Measurements from ENCODE around the gene PARD3. TPM values are rescaled to one million over a fixed set of nuclear protein-coding genes. Genes with fewer than 3 reads are reported as not detected.

Gene PARD3
- total RNA-seq, 1 experiment from 2014 or later = 51.8 TPM

- Mint-ChIP-seq H3K4me3 (no peak overlapping the region), H3K9me3 (peaks cover 4% of the 10 kb centered on the region), H3K27me3 (ENCODE audit: low read depth) (no peaks in the 10 kb centered on the region), H3K4me1 (peaks cover 14% of the 10 kb centered on the region), H3K27ac (peak overlapping the region; percentile 69; the same call in 1 of the 2 replicates), H3K36me3 (no peaks in the 10 kb centered on the region; the same call in 1 of the 2 replicates)
- TF ChIP-seq PRRX2 (CRISPR knock-in tag; IDR thresholded peaks at IDR 0.05) = no peak
- TF ChIP-seq TEAD1 (CRISPR knock-in tag; IDR thresholded peaks at IDR 0.05) = no peak
- no peak for TF ChIP-seq TP53 (CRISPR knock-in tag; IDR thresholded peaks at IDR 0.05)
- TF ChIP-seq NR3C1 (CRISPR knock-in tag; conservative IDR thresholded peaks at IDR 0.05; ENCODE audit: low read depth) = no peak
- TF ChIP-seq ZNF232 (CRISPR knock-in tag; IDR thresholded peaks at IDR 0.05) = no peak
- TF ChIP-seq NFE2L1 (CRISPR knock-in tag; IDR thresholded peaks at IDR 0.05) = no peak
- TF ChIP-seq GABPB1 (CRISPR knock-in tag; IDR thresholded peaks at IDR 0.05) = no peak
- TF ChIP-seq, protein P1, sequence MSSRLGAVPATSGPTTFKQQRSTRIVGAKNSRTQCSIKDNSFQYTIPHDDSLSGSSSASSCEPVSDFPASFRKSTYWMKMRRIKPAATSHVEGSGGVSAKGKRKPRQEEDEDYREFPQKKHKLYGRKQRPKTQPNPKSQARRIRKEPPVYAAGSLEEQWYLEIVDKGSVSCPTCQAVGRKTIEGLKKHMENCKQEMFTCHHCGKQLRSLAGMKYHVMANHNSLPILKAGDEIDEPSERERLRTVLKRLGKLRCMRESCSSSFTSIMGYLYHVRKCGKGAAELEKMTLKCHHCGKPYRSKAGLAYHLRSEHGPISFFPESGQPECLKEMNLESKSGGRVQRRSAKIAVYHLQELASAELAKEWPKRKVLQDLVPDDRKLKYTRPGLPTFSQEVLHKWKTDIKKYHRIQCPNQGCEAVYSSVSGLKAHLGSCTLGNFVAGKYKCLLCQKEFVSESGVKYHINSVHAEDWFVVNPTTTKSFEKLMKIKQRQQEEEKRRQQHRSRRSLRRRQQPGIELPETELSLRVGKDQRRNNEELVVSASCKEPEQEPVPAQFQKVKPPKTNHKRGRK (CRISPR knock-in tag; IDR thresholded peaks at IDR 0.05; ENCODE audit: borderline replicate concordance) = no peak
- TF ChIP-seq ZNF121 (CRISPR knock-in tag; IDR thresholded peaks at IDR 0.05) = no peak
- no peak for TF ChIP-seq HMGA2 (CRISPR knock-in tag; IDR thresholded peaks at IDR 0.05)
- no peak for TF ChIP-seq ESRRA (CRISPR knock-in tag; IDR thresholded peaks at IDR 0.05; ENCODE audit: borderline replicate concordance)
- TF ChIP-seq MAX (CRISPR knock-in tag; IDR thresholded peaks at IDR 0.05) = no peak
- no peak for TF ChIP-seq E2F1 (CRISPR knock-in tag; IDR thresholded peaks at IDR 0.05)
- TF ChIP-seq ZNF219 (CRISPR knock-in tag; IDR thresholded peaks at IDR 0.05; ENCODE audit: borderline replicate concordance) = no peak
- no peak for TF ChIP-seq AR (CRISPR knock-in tag; IDR thresholded peaks at IDR 0.05)
- no peak for TF ChIP-seq TCF7 (CRISPR knock-in tag; IDR thresholded peaks at IDR 0.05; ENCODE audit: low read depth)
- no peak for ATAC-seq
- DNase-seq (ENCODE audit: low spot score) = no peak
- POLR2A ChIA-PET = no interaction called here
- CTCF ChIA-PET = no interaction called here
Observed at GRCh38 chr10:34499612-34500279, 315.4 kb downstream of the PARD3 start.

DNA sequence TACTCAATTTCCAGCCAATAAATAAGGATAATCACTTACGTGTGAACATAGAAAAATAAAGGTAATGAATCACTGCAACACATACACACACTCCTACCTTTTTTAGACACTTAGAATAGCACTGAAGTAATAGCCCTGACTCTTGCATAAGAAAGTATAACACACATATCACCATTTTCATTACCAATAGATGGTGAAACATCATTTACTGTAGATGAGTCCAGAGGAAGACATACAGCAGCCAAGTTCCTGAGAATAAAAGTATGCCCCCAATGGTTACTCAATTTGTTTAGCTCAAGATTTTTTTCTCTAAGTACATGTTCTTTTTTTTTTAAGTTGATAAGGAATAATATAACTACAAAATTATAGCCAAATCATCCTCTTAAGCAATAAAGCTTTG lies 316.3 kb downstream of the PARD3 start:
- H3K9me3 Mint-ChIP-seq = peaks cover 4% of the 10 kb centered on the region
- ATAC-seq = no peak
- ChIA-PET POLR2A (no interaction called here), CTCF (no interaction called here)
- H3K27ac Mint-ChIP-seq = no peak overlapping the region
- no peaks in the 10 kb centered on the region for H3K27me3 Mint-ChIP-seq (ENCODE audit: low read depth)
- DNase-seq (ENCODE audit: low spot score) = no peak
- no peak overlapping the region for H3K4me3 Mint-ChIP-seq
- peaks cover 15% of the 10 kb centered on the region for H3K4me1 Mint-ChIP-seq
- H3K36me3 Mint-ChIP-seq = no peaks in the 10 kb centered on the region; the same call in 1 of the 2 replicates
- TF ChIP-seq ZNF219 (CRISPR knock-in tag; IDR thresholded peaks at IDR 0.05; ENCODE audit: borderline replicate concordance) (no peak), ZBTB21 (CRISPR knock-in tag; IDR thresholded peaks at IDR 0.05; ENCODE audit: borderline replicate concordance) (no peak), ELF4 (CRISPR knock-in tag; IDR thresholded peaks at IDR 0.05; ENCODE audit: low read depth) (no peak), JUN (CRISPR knock-in tag; IDR thresholded peaks at IDR 0.05) (no peak), SMAD4 (CRISPR knock-in tag; IDR thresholded peaks at IDR 0.05) (no peak), TEAD4 (CRISPR knock-in tag; IDR thresholded peaks at IDR 0.05) (no peak), CREM (CRISPR knock-in tag; IDR thresholded peaks at IDR 0.05) (no peak), CREB1 (CRISPR knock-in tag; IDR thresholded peaks at IDR 0.05) (no peak)
- TF ChIP-seq, protein P2, sequence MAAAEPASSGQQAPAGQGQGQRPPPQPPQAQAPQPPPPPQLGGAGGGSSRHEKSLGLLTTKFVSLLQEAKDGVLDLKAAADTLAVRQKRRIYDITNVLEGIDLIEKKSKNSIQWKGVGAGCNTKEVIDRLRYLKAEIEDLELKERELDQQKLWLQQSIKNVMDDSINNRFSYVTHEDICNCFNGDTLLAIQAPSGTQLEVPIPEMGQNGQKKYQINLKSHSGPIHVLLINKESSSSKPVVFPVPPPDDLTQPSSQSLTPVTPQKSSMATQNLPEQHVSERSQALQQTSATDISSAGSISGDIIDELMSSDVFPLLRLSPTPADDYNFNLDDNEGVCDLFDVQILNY (CRISPR knock-in tag; IDR thresholded peaks at IDR 0.05) = no peak
